NCI-H2081 (cell line): ENCODE measurements around the gene EPB41L3.

Experiments
- DNase-seq, 2 experiments: peaks; one replicate each; lab custom pipeline; 2025; lab: John Stamatoyannopoulos, UW

EPB41L3 gene

DNA sequence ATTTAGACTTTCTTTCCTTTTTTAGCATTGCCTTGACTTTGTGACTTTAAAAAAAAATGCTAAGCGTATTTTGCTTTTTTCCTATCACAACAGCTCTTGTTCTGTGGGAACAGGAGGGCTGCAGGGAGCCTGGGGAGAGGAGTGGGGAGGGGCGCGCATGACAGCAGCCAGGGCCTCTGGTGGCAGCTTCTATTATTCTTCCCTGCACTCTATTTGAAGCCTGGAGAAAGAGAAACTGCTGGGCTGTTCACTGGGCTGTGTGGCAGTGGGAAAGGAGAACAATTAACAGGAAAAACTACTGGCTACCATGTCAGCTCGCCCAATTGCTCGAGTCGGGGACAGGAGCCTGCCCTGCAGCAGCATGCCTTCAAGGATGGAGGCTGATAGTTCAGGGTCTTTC is 129.3 kb downstream of the EPB41L3 start:
- DNase-seq, result no peak

DNA sequence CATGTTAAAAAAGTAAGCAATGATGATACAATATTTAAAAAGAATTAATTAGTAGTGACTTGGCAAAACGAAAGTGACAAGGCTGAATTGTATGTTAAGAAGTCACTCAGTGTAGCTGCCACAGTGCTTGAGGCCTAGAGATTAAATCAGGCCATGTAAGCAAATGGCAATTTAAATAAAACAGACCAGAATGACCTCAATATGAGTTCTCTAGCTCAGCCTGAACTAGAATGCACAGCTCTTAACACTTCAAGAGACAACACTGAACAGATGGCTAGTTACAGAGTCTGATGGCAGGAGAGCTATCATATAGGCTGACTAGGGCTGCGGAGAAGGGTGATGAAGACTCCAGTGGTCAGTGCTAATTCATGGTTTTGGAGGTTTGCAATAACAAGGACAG is 130.3 kb downstream of the EPB41L3 start:
- DNase-seq, result no peak

DNA sequence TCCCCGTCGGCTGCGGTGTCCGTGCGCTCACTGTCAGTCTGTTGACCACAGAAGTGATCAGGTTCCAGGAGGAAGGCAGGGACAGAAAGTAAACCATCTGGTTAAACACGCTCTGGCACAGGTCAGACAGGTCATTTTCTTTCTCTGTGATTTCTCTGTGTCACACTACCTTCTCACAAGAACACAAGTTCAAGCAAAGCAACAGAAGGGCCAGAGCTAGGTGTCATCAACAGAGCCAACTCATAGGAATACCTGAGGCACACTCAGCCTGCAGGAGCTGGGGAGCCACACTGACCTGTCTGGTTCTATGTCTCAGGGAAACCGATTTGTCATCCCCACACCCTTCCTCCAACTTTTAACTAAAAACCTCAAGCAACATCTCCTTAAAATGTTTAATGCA is 133.2 kb downstream of the EPB41L3 start:
- DNase-seq, result no peak

DNA sequence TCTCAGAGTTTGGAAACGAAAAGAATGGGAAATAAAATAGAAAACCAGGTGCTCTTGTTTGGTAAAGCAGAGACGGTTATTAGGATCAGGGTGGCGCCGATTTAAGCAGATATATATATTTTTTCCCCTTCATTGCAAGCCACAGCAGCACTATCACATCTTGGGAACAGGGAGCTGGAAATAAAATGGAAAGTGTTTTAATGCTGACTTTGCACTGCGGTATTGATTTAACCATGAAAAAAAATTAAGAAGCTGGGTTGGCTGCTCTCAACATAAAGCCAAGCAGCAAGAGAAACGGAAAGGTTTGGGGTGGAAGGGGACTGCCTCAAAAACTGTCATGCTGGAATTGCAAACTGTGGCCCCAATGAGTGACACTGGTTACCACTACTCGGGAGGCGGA is 145.5 kb downstream of the EPB41L3 start:
- DNase-seq, result no peak

DNA sequence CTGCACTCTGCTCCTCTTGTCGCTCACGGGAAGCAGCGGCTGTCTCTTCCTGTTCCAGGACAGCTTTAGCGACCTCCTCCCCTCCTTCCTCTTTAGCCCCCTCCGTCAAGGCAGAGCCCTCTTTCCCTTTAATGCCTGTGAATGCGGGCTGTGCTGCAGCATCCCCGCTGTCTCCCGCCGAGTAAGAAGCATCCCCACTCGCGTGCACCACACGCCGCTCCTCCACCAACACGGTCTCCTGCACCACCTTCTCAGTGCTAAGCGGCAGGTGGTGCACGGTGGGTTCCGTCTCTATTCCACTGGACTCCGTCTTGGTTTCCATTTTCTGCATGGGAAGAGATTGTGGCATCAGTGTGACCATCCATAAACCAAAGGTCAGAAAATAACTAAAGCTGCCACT is 146.7 kb downstream of the EPB41L3 start:
- DNase-seq, result no peak

DNA sequence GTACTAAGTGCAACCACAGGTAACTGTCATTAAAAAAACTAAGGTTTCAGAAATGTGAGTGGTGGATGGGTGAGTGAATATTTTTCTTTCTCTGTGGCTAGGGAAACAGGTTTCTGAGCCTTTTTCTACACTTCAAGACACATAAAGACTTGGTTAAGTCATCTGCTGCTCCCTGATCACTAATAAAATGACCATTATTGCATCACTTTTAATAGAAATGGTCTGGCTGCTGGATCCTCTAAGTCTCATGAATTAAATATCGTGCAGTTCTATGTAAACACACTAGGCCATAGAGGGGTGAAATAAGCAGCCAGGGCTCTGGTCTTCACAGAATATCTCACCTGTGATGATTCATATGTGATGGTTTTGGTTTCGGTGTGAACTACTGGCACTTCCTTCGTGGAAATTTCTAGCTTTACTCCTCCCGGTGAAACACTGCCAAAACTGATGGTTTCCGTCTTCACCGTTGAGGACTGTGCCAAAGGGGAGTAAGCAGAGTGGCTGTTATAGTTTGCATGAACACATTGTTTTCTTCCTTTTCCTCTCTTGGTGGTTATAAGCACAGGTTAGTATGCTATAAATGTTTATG is 147.8 kb downstream of the EPB41L3 start:
- DNase-seq, result no peak

- no peak for DNase-seq
These were observed 150.0 kb downstream of the EPB41L3 start for GRCh38 chr18:5393779-5394178.

- DNase-seq, result no peak
These were observed 152.4 kb downstream of the EPB41L3 start for GRCh38 chr18:5391409-5391808.

- no peak for DNase-seq
These were observed 154.4 kb downstream of the EPB41L3 start for GRCh38 chr18:5389356-5389755.

DNA sequence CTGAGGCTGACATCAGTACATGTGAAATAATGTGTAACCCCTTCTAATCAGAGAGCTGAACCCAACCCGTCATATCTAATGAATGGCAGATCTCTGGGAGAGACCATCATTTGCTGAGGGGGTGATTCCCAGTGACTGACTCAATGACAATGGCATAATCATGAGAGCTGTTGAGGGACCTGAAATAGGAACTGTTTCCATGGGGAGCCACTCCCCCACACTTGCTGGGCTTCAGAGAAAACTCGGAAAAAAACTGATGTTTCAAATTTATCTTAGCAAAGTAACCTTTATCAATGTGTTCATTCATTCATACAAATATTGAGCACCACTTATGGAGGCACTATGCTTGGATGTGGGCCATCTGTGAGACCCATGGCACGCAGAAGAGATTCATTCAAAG is 154.9 kb downstream of the EPB41L3 start:
- DNase-seq, result no peak

- no peak for DNase-seq
These were observed 163.2 kb downstream of the EPB41L3 start for GRCh38 chr18:5380586-5380985.

GRCh38 chr18:5376986-5377385 is 166.8 kb downstream of the EPB41L3 start:
- no peak for DNase-seq

GRCh38 chr18:5370332-5370731 is 173.5 kb downstream of the EPB41L3 start:
- DNase-seq, result no peak

GRCh38 chr18:5369513-5369912 is 174.3 kb downstream of the EPB41L3 start:
- DNase-seq, result no peak

DNA sequence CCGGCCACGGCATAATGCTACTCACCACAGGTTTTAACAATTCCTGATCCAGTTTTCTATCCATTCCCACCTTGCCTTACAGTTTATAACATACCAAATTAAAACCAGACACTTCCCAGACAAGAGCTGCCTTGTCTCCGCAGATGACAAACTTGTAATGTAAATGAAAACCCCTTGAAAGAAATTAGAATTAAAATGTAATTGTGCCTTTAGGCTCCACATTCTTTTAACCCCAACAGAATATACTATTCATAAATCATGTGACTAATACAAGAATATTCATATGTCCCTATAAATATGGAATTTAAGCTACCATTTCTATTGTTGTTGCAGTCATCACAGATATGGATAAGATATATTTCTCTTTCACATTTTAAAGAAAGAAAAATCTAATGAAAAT is 178.4 kb downstream of the EPB41L3 start:
- DNase-seq, result no peak

DNA sequence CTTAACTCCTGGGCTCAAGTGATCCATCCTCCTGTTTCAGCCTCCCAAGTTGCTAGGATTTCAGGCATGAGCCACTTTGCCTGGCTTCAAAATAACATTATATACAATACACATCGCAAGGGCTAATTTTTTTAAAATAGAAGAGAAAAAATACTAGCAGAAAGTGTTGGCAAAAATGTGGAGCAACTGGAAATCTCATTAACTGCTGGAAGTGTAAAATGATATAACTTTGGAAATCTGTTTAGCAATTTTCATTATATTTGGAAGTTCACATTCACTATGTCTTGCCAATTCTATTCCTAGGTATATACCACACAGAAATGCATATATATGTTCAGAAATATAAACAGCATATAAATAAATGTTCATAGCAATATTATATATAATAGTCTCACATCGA is 193.2 kb downstream of the EPB41L3 start:
- no peak for DNase-seq
